Thoracic aorta (tissue), 2 donors: ENCODE data around the gene NRL. TPM values are rescaled to one million over a fixed set of nuclear protein-coding genes. Genes with fewer than 3 reads are reported as not detected.

ENCODE experiments used
- ATAC-seq: fragments of 150-250 bp; one replicate; pipeline ENCODE4 v1.8.0; 2017; ENCODE audit warnings: low read depth; ENCODE audit not compliant: insufficient number of reproducible peaks, low FRiP score
- DNase-seq: peaks from one replicate; pipeline ENCODE4 v3.0.0-alpha.2; 2020; ENCODE audit warnings: low spot score
- H3K27ac ChIP-seq, 2 donors: fragments of 200-600 bp; sonication (generic); 1 replicate in 1 of 2; 2 replicates in 1 of 2; pipeline ENCODE4 v1.5.1; 2016; ENCODE audit warnings: mild to moderate bottlenecking in 2 of 2, moderate library complexity in 2 of 2
- H3K27me3 ChIP-seq: fragments of 200-600 bp; sonication (generic); replicated peaks from 2 replicates; pipeline ENCODE4 v1.6.0; 2016; ENCODE audit warnings: mild to moderate bottlenecking; ENCODE audit not compliant: insufficient read depth
- H3K36me3 ChIP-seq: fragments of 200-600 bp; sonication (generic); one replicate; pipeline ENCODE4 v1.5.1; 2016
- H3K4me1 ChIP-seq, 2 donors: fragments of 200-600 bp; sonication (generic); 1 replicate in 1 of 2; 2 replicates in 1 of 2; pipeline versions ENCODE4 v1.5.1 to v1.6.0; 2016; ENCODE audit warnings: low read depth in 2 of 2, mild to moderate bottlenecking in 1 of 2; ENCODE audit not compliant: control insufficient read depth in 1 of 2
- H3K4me3 ChIP-seq: fragments of 200-600 bp; sonication (generic); 2 replicates; pipeline ENCODE4 v1.5.1; 2016; ENCODE audit warnings: mild to moderate bottlenecking
- H3K9me3 ChIP-seq: fragments of 200-600 bp; sonication (generic); 2 replicates; pipeline ENCODE4 v1.5.1; 2016
- CTCF ChIP-seq: fragments of 200-600 bp; sonication (generic); IDR thresholded peaks from one replicate; pipeline ENCODE4 v1.5.1; 2019; ENCODE audit warnings: antibody characterized with exemption
- total RNA-seq, 2 donors: library from RNA; depleted of rRNA; stranded (reverse); fragments of >200 nt; gene quantifications; one replicate each; pipeline versions ENCODE4 v1.1.0 to v1.2.3, GENCODE V29; 2016

NRL gene
- total RNA-seq, 2 donors from 2014 or later, result 0.92 to 6.1 TPM

GRCh38 chr14:24084440-24084839, 30.3 kb downstream of the NRL start:
- Histone ChIP-seq H3K27ac (no peak overlapping the region), H3K36me3 (no peaks in the 10 kb centered on the region), H3K4me3 (no peak overlapping the region), H3K9me3 (no peaks in the 10 kb centered on the region), H3K27me3 (no peaks in the 10 kb centered on the region), H3K4me1 (peaks cover 0 to 16% of the 10 kb centered on the region in 2 donors)
- TF ChIP-seq CTCF, result no peak
- ATAC-seq (no peak), DNase-seq (no peak)

GRCh38 chr14:24083462-24083861, 31.3 kb downstream of the NRL start:
- no peak overlapping the region for H3K27ac ChIP-seq
- no peak for ATAC-seq

GRCh38 chr14:24082411-24083080, 32.2 kb downstream of the NRL start:
- Histone ChIP-seq H3K9me3 (no peaks in the 10 kb centered on the region), H3K27me3 (no peaks in the 10 kb centered on the region), H3K4me1 (peaks cover 0 to 16% of the 10 kb centered on the region in 2 donors), H3K4me3 (no peak overlapping the region), H3K36me3 (no peaks in the 10 kb centered on the region), H3K27ac (no peak overlapping the region)
- no peak for DNase-seq
- no peak for TF ChIP-seq CTCF
- no peak for ATAC-seq

More at GRCh38 chr14:24083462-24083861, 31.3 kb downstream of the NRL start:
- Histone ChIP-seq H3K27me3 (no peaks in the 10 kb centered on the region), H3K4me3 (no peak overlapping the region), H3K4me1 (peaks cover 0 to 16% of the 10 kb centered on the region in 2 donors), H3K9me3 (no peaks in the 10 kb centered on the region), H3K36me3 (no peaks in the 10 kb centered on the region)
- TF ChIP-seq CTCF, result no peak
- no peak for DNase-seq

GRCh38 chr14:24081739-24082211, 33.0 kb downstream of the NRL start:
- Histone ChIP-seq H3K36me3 (no peaks in the 10 kb centered on the region), H3K27me3 (no peaks in the 10 kb centered on the region), H3K27ac (no peak overlapping the region), H3K4me3 (peak overlapping the region; percentile 67), H3K9me3 (no peaks in the 10 kb centered on the region), H3K4me1 (peaks cover 0 to 16% of the 10 kb centered on the region in 2 donors)
- DNase-seq (no peak), ATAC-seq (no peak)
- no peak for TF ChIP-seq CTCF

- no peak for DNase-seq
- no peak overlapping the region for H3K27ac ChIP-seq
- no peak for ATAC-seq
- no peaks in the 10 kb centered on the region for H3K27me3 ChIP-seq
- no peaks in the 10 kb centered on the region for H3K36me3 ChIP-seq
- TF ChIP-seq CTCF, result no peak
- no peaks in the 10 kb centered on the region for H3K9me3 ChIP-seq
- peaks cover 0 to 16% of the 10 kb centered on the region in 2 donors for H3K4me1 ChIP-seq
- peak overlapping the region; percentile 67 for H3K4me3 ChIP-seq
These were observed 33.6 kb downstream of the NRL start for GRCh38 chr14:24080888-24081738.
